B cell (primary cell): ENCODE results near the gene GINS3.

ENCODE experiments used
- CTCF ChIP-seq: fragments of 200-600 bp; IDR thresholded peaks from one replicate; pipeline ENCODE4 v1.8.0; 2022; ENCODE audit warnings: antibody characterized with exemption, mild to moderate bottlenecking
- EZH2 ChIP-seq: IDR thresholded peaks from 2 replicates; pipeline ENCODE4 v1.6.1; 2012; ENCODE audit warnings: borderline replicate concordance, low read depth, mild to moderate bottlenecking, moderate library complexity, low read length; ENCODE audit not compliant: insufficient read depth, poor library complexity, severe bottlenecking

GRCh38 chr16:58421529-58421928, 29.3 kb downstream of the GINS3 start:
- TF ChIP-seq CTCF = no peak
- no peak for TF ChIP-seq EZH2
